Right renal pelvis (tissue), 4 donors: ENCODE results near the gene LEPROT. TPM values are rescaled to one million over a fixed set of nuclear protein-coding genes. Genes with fewer than 3 reads are reported as not detected.
"Not testable (repeated sequence)": the region's sequence is repeated elsewhere in the genome, so short reads cannot be mapped to it uniquely, and the experiment has no call there.

Source experiments
- DNase-seq, 4 donors: peaks; one replicate each; pipeline ENCODE4 v3.0.0-alpha.2; 2013; ENCODE audit warnings: low read depth in 4 of 4, low spot score in 3 of 4, missing footprints in 1 of 4
- polyA plus RNA-seq, 4 donors: library from polyadenylated mRNA; unstranded; fragments of 120-200 nt; gene quantifications; one replicate each; pipeline ENCODE4 v1.2.1, GENCODE V29; 2013; ENCODE audit not compliant: insufficient read length in 4 of 4

LEPROT gene
- polyA plus RNA-seq, 4 donors, result 149 to 187 (median 179) TPM

- no peak for DNase-seq
Measured at GRCh38 chr1:65434255-65434654, 13.8 kb downstream of the LEPROT start.

GRCh38 chr1:65434760-65435159 is 14.3 kb downstream of the LEPROT start:
- no peak for DNase-seq

GRCh38 chr1:65435987-65436386 is 15.5 kb downstream of the LEPROT start:
- no peak for DNase-seq

GRCh38 chr1:65437616-65438015 is 17.1 kb downstream of the LEPROT start:
- no peak for DNase-seq

GRCh38 chr1:65440322-65440900 is 19.9 kb downstream of the LEPROT start:
- DNase-seq, result no peak

GRCh38 chr1:65440915-65441314 is 20.4 kb downstream of the LEPROT start:
- no peak for DNase-seq

- DNase-seq, result no peak
Measured at GRCh38 chr1:65441464-65441863, 21.0 kb downstream of the LEPROT start.

- DNase-seq, result no peak
Measured at GRCh38 chr1:65442442-65442841, 22.0 kb downstream of the LEPROT start.

- DNase-seq, result no peak
Measured at GRCh38 chr1:65443647-65444046, 23.2 kb downstream of the LEPROT start.

GRCh38 chr1:65444128-65444640 is 23.7 kb downstream of the LEPROT start:
- DNase-seq, result no peak

GRCh38 chr1:65445837-65446236 is 25.4 kb downstream of the LEPROT start:
- DNase-seq, result no peak

GRCh38 chr1:65449214-65449823 is 28.9 kb downstream of the LEPROT start:
- no peak for DNase-seq

- DNase-seq, result not testable (repeated sequence)
Measured at GRCh38 chr1:65455678-65456077, 35.2 kb downstream of the LEPROT start.

GRCh38 chr1:65456481-65456880 is 36.0 kb downstream of the LEPROT start:
- no peak for DNase-seq

- no peak for DNase-seq
Measured at GRCh38 chr1:65457868-65458267, 37.4 kb downstream of the LEPROT start.

GRCh38 chr1:65458730-65459396 is 38.4 kb downstream of the LEPROT start:
- DNase-seq, result no peak

- no peak for DNase-seq
Measured at GRCh38 chr1:65459397-65459768, 38.9 kb downstream of the LEPROT start.

GRCh38 chr1:65465837-65466236 is 45.4 kb downstream of the LEPROT start:
- DNase-seq, result not testable (repeated sequence)

- no peak for DNase-seq
Measured at GRCh38 chr1:65467536-65467935, 47.1 kb downstream of the LEPROT start.

- no peak for DNase-seq
Measured at GRCh38 chr1:65469126-65469888, 48.8 kb downstream of the LEPROT start.

- DNase-seq, result no peak
Measured at GRCh38 chr1:65469889-65470340, 49.4 kb downstream of the LEPROT start.
